ENCODE data around the gene ACADVL.

- TF ChIP-seq MAFK (IDR thresholded peaks at IDR 0.05; ENCODE audit: low read depth, low read length) = no peak
- TF ChIP-seq, protein P1, sequence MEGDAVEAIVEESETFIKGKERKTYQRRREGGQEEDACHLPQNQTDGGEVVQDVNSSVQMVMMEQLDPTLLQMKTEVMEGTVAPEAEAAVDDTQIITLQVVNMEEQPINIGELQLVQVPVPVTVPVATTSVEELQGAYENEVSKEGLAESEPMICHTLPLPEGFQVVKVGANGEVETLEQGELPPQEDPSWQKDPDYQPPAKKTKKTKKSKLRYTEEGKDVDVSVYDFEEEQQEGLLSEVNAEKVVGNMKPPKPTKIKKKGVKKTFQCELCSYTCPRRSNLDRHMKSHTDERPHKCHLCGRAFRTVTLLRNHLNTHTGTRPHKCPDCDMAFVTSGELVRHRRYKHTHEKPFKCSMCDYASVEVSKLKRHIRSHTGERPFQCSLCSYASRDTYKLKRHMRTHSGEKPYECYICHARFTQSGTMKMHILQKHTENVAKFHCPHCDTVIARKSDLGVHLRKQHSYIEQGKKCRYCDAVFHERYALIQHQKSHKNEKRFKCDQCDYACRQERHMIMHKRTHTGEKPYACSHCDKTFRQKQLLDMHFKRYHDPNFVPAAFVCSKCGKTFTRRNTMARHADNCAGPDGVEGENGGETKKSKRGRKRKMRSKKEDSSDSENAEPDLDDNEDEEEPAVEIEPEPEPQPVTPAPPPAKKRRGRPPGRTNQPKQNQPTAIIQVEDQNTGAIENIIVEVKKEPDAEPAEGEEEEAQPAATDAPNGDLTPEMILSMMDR (conservative IDR thresholded peaks at IDR 0.05; ENCODE audit: low read depth, low read length) = no peak
- no peak for TF ChIP-seq CHD1 (IDR thresholded peaks at IDR 0.05; ENCODE audit: low read depth, low read length)
- TF ChIP-seq POLR2A (IDR thresholded peaks at IDR 0.05; ENCODE audit: low read depth, low read length) = no peak
- TF ChIP-seq USF2 (IDR thresholded peaks at IDR 0.05; ENCODE audit: low read depth, low read length) = no peak
- TF ChIP-seq CEBPB (IDR thresholded peaks at IDR 0.05; ENCODE audit: low read depth, low read length) = no peak
- TF ChIP-seq BHLHE40 (IDR thresholded peaks at IDR 0.05; ENCODE audit: low read depth, low read length) = no peak
- no peak for TF ChIP-seq RAD21 (IDR thresholded peaks at IDR 0.05; ENCODE audit: low read length)
- TF ChIP-seq NFE2L2 (IDR thresholded peaks at IDR 0.05; ENCODE audit: low read depth, low read length) = no peak
- no peak for TF ChIP-seq MXI1 (IDR thresholded peaks at IDR 0.05; ENCODE audit: borderline replicate concordance, low read depth, low read length)
- no peak for TF ChIP-seq RCOR1 (IDR thresholded peaks at IDR 0.05; ENCODE audit: insufficient replicate concordance, low read length)
Measured at GRCh38 chr17:7218166-7218565, 1.6 kb upstream of the ACADVL start.

Measured in IMR-90 (cell line).